Measurements from ENCODE around the gene ASRGL1.
A peak's percentile ranks its signal among the peaks of the same experiment; 100 is the strongest.
"Not testable (repeated sequence)": the region's sequence is repeated elsewhere in the genome, so short reads cannot be mapped to it uniquely, and the experiment has no call there.

ASRGL1 gene

GRCh38 chr11:62352355-62353336 is 15.4 kb downstream of the ASRGL1 start:
- DNase-seq: no peak

GRCh38 chr11:62353841-62354240 is 16.6 kb downstream of the ASRGL1 start:
- no peak for DNase-seq

- DNase-seq: no peak
These were observed 21.0 kb downstream of the ASRGL1 start for GRCh38 chr11:62358273-62358672.

GRCh38 chr11:62359475-62359874 is 22.2 kb downstream of the ASRGL1 start:
- no peak for DNase-seq

DNA sequence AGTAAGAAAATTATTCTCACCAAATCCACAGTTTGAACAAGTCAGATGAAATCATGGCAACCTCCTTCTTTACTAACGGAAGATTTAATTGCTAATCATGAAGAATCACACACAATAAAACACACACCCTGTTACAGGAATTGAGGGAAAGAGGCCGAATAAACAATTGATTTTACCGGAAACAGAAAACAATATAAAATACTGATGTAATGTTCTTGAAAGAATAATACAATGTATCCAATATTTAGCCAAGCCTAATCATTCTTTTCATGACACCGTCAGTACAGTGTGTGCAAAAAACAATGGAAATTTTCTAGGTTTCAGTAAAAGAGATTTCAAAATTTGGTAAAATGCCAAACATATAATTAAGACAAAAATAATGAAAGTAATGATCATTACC is 23.4 kb downstream of the ASRGL1 start:
- DNase-seq: no peak

DNA sequence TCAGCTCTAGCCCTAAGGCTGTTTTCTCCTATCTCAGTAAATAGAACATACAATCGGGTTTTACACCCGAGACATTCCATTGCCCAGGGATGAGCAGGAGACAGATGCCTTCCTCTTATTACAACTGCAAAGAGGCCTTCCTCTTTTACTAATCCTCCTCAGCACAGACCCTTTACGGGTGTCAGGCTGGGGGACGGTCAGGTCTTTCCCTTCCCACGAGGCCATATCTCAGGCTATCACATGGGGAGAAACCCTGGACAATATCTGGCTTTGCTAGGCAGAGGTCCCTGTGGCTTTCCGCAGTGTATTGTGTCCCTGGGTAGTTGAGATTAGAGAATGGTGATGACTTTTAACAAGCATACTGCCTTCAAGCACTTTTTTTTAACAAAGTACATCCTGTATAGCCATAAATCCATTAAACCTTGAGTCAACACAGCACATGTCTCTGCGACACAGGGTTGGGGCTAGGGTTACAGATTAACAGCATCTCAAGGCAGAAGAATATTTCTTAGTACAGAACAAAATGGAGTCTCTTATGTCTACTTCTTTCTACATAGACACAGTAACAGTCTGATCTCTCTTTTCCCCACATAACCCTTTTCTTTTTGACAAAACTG is 31.7 kb downstream of the ASRGL1 start:
- not testable (repeated sequence) for DNase-seq

- DNase-seq: no peak
These were observed 33.6 kb downstream of the ASRGL1 start for GRCh38 chr11:62370743-62371440.

DNA sequence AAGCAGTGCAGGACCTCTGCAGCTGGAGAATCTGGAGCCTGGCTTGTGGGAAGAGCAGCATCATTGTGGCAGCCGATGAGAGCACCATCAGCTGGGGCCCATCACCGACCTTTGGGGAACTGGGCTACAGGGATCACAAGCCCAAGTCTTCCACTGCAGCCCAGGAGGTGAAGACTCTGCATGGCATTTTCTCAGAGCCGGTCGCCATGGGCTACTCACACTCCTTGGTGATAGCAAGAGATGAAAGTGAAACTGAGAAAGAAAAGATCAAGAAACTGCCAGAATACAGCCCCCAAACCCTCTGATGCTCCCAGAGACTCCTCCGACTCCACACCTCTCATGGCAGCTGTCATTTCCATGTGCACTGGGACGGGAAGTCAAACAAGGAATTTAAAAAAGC is 35.6 kb downstream of the ASRGL1 start:
- DNase-seq: no peak

- DNase-seq: no peak
These were observed 36.3 kb downstream of the ASRGL1 start for GRCh38 chr11:62373464-62374119.

GRCh38 chr11:62374801-62375200 is 37.6 kb downstream of the ASRGL1 start:
- DNase-seq: no peak

- DNase-seq: peak; percentile 78
These were observed 41.3 kb downstream of the ASRGL1 start for GRCh38 chr11:62378459-62379063.

GRCh38 chr11:62379586-62379985 is 42.3 kb downstream of the ASRGL1 start:
- DNase-seq: peak; percentile 70

DNA sequence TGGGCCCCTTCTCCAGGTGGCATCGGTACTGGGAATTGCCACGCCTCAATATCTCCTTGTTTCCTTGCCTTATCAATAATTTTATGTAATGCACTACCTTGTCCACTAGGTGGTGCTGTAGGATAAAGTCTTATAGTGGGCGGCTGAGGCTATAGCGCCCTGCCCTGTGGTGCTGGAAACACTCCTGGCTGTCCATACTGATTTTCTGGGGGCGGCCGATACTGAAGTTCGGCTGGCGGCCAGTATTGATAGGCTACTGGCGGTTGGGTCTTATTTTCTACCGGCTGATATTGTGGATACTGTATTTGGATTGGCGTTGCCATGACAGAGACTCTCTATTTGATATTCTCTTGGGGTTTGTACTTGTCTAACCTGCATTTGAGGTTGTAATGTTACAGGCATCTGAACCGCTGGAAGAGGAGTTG is 43.6 kb downstream of the ASRGL1 start:
- peak; percentile 81 for DNase-seq

GRCh38 chr11:62383822-62384221 is 46.6 kb downstream of the ASRGL1 start:
- DNase-seq: no peak

DNA sequence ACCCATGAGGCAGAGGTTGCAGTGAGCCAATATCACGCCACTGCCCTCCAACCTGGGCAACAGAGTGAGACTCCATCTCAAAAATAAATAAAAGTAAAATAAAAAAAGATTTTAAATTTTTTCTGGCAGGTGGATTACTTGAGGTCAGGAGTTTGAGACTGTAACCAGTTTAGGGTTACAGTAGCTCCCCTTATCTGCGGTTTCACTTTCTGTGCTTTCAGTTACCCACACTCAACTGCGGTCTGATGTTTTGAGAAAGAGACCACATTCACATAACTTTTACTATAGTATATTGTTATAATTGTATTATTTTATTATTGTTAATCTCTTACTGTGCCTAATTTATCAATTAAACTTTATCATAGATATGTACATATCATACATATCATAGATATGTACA is 48.8 kb downstream of the ASRGL1 start:
- not testable (repeated sequence) for DNase-seq

- DNase-seq: no peak
These were observed 50.1 kb downstream of the ASRGL1 start for GRCh38 chr11:62387381-62387780.

DNA sequence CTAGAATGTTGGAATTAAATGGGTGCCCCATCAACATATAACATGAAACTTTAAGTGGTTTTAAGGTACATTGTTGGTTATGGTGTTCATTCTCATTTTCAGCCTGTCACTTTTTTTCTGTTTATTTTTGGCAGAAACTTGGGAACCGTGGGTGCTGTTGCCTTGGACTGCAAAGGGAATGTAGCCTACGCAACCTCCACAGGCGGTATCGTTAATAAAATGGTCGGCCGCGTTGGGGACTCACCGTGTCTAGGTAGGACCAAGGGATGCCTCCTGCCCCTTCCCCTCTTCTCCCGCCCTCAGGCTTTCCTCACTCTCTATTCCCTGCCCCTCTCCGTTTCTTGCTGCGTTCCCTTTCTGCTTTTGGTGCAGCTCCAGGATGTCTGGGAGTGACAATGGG is 51.8 kb downstream of the ASRGL1 start:
- DNase-seq: no peak

DNA sequence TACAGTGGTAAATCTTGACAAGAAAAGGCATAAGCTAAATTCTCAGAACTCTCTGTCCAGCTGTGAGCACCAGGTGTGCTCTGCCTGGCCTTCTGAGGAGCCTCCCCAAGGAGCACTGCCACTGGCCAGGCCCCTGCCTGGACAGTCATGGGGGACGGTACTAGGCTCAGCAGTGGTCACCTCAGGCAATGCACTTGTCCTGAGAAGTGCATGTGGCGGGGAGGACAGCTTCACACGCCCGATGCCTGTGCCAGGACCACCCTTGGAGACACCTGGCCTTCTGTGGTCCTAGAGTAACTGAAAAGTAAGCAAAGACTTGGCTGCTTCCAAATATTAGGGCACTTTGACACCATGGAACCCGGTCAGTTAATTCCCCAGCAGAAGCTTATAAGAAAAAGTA is 53.0 kb downstream of the ASRGL1 start:
- no peak for DNase-seq

DNA sequence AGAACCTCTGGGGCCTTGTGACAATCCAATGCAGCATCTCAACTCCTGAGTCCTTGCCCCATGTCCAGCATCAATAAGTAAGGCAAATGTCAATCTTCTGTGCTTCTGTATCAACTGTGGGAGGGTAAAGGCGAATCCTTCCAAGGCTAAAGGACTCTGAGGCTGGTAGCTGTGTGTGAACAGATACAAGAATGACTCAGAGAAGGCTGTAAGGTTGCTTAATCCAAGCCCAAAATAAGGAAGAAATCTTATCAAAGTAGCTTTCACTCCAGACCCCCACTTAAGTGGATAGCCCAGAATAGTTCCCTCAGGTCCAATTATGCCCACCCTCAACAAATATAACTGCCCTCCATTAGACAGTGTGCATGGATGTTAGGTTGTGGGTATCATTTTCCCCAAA is 53.5 kb downstream of the ASRGL1 start:
- DNase-seq: no peak

DNA sequence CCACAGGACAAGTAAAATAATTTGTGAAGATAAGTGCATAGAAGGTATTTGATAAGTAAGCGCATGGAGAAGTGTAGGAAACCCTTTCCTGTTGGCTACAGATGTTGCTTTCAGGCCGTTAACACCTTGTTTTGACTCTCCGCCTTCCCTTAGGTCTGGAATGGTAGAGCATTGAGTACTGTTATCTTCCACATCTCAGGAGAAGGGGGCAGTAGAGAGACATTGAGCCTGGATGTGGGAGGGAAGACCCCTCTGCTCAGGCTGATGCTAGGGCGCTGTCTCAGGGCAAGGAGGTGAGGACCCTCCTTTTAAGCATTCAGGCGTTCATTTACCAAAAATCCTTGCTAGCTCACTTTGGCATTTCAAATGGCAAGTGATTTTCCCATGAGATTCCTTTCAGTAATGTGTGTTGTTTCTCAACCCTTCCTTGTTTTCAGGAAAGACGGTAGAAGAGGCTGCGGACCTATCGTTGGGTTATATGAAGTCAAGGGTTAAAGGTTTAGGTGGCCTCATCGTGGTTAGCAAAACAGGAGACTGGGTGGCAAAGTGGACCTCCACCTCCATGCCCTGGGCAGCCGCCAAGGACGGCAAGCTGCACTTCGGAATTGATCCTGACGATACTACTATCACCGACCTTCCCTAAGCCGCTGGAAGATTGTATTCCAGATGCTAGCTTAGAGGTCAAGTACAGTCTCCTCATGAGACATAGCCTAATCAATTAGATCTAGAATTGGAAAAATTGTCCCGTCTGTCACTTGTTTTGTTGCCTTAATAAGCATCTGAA is 54.6 kb downstream of the ASRGL1 start:
- DNase-seq: no peak

DNA sequence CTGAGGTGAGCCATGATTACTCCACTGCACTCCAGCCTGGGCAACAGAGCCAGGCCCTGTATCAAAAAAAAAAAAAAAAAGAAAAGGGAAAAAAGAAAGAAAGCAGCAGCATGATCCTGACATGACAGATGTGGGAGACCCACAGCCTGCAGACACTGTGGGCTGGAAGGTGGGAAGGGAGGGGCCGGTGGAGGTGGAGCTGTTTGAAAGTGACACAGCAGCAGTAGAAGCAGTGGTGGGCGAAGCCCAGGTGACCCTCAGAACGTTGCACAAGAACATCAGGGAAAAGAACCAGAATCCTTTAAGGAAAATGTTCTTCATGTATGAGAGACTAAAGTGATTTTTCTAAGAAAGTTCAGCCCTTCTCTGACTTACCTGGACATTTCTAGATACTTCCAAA is 55.3 kb downstream of the ASRGL1 start:
- DNase-seq: no peak
